OCI-M2 (cell line): Measurements from ENCODE around the gene PADI3.

Source experiments
- DNase-seq: peaks from one replicate; lab custom pipeline; 2025; ENCODE audit not compliant: unreplicated experiment; lab: John Stamatoyannopoulos, UW

Gene PADI3

GRCh38 chr1:17329610-17330009 lies 80.7 kb downstream of the PADI3 start:
- no peak for DNase-seq

- DNase-seq: no peak
Observed at GRCh38 chr1:17330856-17331255, 82.0 kb downstream of the PADI3 start.

- no peak for DNase-seq
Observed at GRCh38 chr1:17333081-17333480, 84.2 kb downstream of the PADI3 start.
